ENCODE measurements around the gene BASP1. TPM values are rescaled to one million over a fixed set of nuclear protein-coding genes. Genes with fewer than 3 reads are reported as not detected.

The BASP1 gene
- total and polyA plus RNA-seq, 2 experiments from 2014 or later, result 87.5 to 114 TPM

DNA sequence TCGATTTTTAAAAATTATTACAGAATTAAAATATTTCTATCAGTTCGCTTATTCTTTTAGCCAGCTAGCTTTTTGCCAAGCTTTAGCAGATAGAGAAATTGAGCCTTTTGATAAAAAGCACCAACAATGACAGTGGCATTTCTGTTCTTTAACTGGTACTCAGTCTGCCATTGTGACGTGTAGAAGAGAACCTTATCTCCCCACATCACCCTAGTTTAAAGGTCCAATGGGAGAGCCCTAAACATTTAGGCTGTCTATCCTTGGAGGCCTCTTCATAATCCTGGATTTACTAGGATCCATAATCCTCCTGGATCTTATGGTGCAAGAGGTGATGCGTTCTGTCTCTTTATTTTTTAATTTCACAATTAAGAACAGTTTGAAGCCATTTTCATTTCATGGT lies 3.0 kb downstream of the BASP1 start:
- H3K4me1 Mint-ChIP-seq, result peaks cover 61% of the 10 kb centered on the region
- no peak overlapping the region for H3K4me3 ChIP-seq
- no peak overlapping the region for H3K4me3 Mint-ChIP-seq
- ATAC-seq (no peak), DNase-seq (ENCODE audit: low spot score) (no peak)
- peaks cover 59% of the 10 kb centered on the region for H3K4me1 ChIP-seq (ENCODE audit: insufficient read depth)
- H3K27me3 Mint-ChIP-seq (ENCODE audit: insufficient read depth, low read depth, poor library complexity), result peaks cover 19% of the 10 kb centered on the region
- H3K9me3 Mint-ChIP-seq, result no peaks in the 10 kb centered on the region
- no peak overlapping the region for H2AFZ ChIP-seq
- no peaks in the 10 kb centered on the region for H3F3A ChIP-seq (replicated peaks; ENCODE audit: low read depth)
- H3K36me3 ChIP-seq (ENCODE audit: insufficient read depth), result no peaks in the 10 kb centered on the region
- peaks cover 10% of the 10 kb centered on the region for H4K20me1 ChIP-seq (replicated peaks; ENCODE audit: insufficient read depth)
- no peak overlapping the region for H3K27ac ChIP-seq (ENCODE audit: low read depth)
- peaks cover 5% of the 10 kb centered on the region; the same call in 2 of the 3 replicates for H3K36me3 Mint-ChIP-seq (ENCODE audit: low read depth)
- H3K27ac Mint-ChIP-seq, result no peak overlapping the region
- H3K79me2 ChIP-seq (replicated peaks; ENCODE audit: insufficient read depth), result peaks cover 70% of the 10 kb centered on the region
- TF ChIP-seq EZH2phosphoT487 (IDR thresholded peaks at IDR 0.05; ENCODE audit: unreplicated experiment) (no peak), CREB1 (CRISPR knock-in tag; IDR thresholded peaks at IDR 0.05; ENCODE audit: low read depth) (no peak), JUNB (IDR thresholded peaks at IDR 0.05; ENCODE audit: unreplicated experiment) (no peak), ZNF331 (CRISPR knock-in tag; IDR thresholded peaks at IDR 0.05; ENCODE audit: low read depth) (no peak), POLR2AphosphoS5 (IDR thresholded peaks at IDR 0.05; ENCODE audit: low read depth) (no peak), NANOG (IDR thresholded peaks at IDR 0.05; ENCODE audit: borderline replicate concordance) (no peak)
- TF ChIP-seq, protein P1, sequence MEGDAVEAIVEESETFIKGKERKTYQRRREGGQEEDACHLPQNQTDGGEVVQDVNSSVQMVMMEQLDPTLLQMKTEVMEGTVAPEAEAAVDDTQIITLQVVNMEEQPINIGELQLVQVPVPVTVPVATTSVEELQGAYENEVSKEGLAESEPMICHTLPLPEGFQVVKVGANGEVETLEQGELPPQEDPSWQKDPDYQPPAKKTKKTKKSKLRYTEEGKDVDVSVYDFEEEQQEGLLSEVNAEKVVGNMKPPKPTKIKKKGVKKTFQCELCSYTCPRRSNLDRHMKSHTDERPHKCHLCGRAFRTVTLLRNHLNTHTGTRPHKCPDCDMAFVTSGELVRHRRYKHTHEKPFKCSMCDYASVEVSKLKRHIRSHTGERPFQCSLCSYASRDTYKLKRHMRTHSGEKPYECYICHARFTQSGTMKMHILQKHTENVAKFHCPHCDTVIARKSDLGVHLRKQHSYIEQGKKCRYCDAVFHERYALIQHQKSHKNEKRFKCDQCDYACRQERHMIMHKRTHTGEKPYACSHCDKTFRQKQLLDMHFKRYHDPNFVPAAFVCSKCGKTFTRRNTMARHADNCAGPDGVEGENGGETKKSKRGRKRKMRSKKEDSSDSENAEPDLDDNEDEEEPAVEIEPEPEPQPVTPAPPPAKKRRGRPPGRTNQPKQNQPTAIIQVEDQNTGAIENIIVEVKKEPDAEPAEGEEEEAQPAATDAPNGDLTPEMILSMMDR (conservative IDR thresholded peaks at IDR 0.05; ENCODE audit: low read depth in 2 of 2), result no peak
- TF ChIP-seq, protein P2, sequence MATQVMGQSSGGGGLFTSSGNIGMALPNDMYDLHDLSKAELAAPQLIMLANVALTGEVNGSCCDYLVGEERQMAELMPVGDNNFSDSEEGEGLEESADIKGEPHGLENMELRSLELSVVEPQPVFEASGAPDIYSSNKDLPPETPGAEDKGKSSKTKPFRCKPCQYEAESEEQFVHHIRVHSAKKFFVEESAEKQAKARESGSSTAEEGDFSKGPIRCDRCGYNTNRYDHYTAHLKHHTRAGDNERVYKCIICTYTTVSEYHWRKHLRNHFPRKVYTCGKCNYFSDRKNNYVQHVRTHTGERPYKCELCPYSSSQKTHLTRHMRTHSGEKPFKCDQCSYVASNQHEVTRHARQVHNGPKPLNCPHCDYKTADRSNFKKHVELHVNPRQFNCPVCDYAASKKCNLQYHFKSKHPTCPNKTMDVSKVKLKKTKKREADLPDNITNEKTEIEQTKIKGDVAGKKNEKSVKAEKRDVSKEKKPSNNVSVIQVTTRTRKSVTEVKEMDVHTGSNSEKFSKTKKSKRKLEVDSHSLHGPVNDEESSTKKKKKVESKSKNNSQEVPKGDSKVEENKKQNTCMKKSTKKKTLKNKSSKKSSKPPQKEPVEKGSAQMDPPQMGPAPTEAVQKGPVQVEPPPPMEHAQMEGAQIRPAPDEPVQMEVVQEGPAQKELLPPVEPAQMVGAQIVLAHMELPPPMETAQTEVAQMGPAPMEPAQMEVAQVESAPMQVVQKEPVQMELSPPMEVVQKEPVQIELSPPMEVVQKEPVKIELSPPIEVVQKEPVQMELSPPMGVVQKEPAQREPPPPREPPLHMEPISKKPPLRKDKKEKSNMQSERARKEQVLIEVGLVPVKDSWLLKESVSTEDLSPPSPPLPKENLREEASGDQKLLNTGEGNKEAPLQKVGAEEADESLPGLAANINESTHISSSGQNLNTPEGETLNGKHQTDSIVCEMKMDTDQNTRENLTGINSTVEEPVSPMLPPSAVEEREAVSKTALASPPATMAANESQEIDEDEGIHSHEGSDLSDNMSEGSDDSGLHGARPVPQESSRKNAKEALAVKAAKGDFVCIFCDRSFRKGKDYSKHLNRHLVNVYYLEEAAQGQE (IDR thresholded peaks at IDR 0.05; ENCODE audit: unreplicated experiment), result no peak
- TF ChIP-seq, protein P3, sequence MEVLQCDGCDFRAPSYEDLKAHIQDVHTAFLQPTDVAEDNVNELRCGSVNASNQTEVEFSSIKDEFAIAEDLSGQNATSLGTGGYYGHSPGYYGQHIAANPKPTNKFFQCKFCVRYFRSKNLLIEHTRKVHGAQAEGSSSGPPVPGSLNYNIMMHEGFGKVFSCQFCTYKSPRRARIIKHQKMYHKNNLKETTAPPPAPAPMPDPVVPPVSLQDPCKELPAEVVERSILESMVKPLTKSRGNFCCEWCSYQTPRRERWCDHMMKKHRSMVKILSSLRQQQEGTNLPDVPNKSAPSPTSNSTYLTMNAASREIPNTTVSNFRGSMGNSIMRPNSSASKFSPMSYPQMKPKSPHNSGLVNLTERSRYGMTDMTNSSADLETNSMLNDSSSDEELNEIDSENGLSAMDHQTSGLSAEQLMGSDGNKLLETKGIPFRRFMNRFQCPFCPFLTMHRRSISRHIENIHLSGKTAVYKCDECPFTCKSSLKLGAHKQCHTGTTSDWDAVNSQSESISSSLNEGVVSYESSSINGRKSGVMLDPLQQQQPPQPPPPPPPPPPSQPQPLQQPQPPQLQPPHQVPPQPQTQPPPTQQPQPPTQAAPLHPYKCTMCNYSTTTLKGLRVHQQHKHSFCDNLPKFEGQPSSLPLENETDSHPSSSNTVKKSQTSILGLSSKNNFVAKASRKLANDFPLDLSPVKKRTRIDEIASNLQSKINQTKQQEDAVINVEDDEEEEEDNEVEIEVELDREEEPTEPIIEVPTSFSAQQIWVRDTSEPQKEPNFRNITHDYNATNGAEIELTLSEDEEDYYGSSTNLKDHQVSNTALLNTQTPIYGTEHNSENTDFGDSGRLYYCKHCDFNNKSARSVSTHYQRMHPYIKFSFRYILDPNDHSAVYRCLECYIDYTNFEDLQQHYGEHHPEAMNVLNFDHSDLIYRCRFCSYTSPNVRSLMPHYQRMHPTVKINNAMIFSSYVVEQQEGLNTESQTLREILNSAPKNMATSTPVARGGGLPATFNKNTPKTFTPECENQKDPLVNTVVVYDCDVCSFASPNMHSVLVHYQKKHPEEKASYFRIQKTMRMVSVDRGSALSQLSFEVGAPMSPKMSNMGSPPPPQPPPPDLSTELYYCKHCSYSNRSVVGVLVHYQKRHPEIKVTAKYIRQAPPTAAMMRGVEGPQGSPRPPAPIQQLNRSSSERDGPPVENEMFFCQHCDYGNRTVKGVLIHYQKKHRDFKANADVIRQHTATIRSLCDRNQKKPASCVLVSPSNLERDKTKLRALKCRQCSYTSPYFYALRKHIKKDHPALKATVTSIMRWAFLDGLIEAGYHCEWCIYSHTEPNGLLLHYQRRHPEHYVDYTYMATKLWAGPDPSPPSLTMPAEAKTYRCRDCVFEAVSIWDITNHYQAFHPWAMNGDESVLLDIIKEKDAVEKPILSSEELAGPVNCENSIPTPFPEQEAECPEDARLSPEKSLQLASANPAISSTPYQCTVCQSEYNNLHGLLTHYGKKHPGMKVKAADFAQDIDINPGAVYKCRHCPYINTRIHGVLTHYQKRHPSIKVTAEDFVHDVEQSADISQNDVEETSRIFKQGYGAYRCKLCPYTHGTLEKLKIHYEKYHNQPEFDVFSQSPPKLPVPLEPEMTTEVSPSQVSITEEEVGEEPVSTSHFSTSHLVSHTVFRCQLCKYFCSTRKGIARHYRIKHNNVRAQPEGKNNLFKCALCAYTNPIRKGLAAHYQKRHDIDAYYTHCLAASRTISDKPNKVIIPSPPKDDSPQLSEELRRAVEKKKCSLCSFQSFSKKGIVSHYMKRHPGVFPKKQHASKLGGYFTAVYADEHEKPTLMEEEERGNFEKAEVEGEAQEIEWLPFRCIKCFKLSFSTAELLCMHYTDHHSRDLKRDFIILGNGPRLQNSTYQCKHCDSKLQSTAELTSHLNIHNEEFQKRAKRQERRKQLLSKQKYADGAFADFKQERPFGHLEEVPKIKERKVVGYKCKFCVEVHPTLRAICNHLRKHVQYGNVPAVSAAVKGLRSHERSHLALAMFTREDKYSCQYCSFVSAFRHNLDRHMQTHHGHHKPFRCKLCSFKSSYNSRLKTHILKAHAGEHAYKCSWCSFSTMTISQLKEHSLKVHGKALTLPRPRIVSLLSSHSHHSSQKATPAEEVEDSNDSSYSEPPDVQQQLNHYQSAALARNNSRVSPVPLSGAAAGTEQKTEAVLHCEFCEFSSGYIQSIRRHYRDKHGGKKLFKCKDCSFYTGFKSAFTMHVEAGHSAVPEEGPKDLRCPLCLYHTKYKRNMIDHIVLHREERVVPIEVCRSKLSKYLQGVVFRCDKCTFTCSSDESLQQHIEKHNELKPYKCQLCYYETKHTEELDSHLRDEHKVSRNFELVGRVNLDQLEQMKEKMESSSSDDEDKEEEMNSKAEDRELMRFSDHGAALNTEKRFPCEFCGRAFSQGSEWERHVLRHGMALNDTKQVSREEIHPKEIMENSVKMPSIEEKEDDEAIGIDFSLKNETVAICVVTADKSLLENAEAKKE (CRISPR knock-in tag; IDR thresholded peaks at IDR 0.05), result no peak
- H3K4me2 ChIP-seq, result peak overlapping the region; percentile 86
- no peaks in the 10 kb centered on the region for H3K27me3 ChIP-seq (ENCODE audit: insufficient read depth)
- no peaks in the 10 kb centered on the region for H3K9me2 ChIP-seq (ENCODE audit: insufficient read depth)

Measured in GM23338 (cell line).